ENCODE data around the gene ITPRIPL2.

DNA sequence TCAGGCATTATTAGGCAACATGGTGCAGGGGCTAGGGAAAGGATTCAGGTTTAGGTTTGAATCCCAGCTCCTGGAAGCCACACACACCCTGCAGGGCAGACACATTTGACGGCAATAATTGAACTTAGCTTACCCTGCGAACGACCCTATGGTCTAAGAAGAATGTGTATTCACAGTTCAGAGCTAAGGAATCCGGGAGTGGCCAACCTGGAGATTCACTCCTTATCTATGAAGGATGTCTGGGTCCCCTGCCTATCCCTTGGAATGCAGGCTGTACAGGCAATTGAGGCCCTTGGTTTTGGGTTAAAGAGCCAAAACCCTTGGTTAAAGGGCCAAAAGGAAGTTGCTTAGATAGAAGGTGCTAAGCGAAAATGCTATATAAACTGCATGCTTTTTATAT lies 51.3 kb downstream of the ITPRIPL2 start:
- no peak for TF ChIP-seq ATF3 (IDR thresholded peaks at IDR 0.05)
- TF ChIP-seq CTCF (IDR thresholded peaks at IDR 0.05 in 2 of 3, conservative IDR thresholded peaks at IDR 0.05 in 1 of 3; ENCODE audit: borderline replicate concordance in 1 of 3, insufficient read depth in 1 of 3, low read depth in 2 of 3, low read length in 2 of 3), result no peak
- TF ChIP-seq EZH2 (IDR thresholded peaks at IDR 0.05), result no peak
- no peak for TF ChIP-seq POLR2AphosphoS5 (IDR thresholded peaks at IDR 0.05; ENCODE audit: low read depth, low read length)
- no peak for TF ChIP-seq EZH2phosphoT487 (IDR thresholded peaks at IDR 0.05; ENCODE audit: borderline replicate concordance)
- TF ChIP-seq POLR2A (IDR thresholded peaks at IDR 0.05; ENCODE audit: borderline replicate concordance, extremely low read depth, insufficient read depth, insufficient read length), result no peak
- TF ChIP-seq ELF1 (IDR thresholded peaks at IDR 0.05; ENCODE audit: borderline replicate concordance, low read depth), result no peak

Data from HCT116 (cell line).